ENCODE data around the gene PFKFB3. TPM values are rescaled to one million over a fixed set of nuclear protein-coding genes. Genes with fewer than 3 reads are reported as not detected.
"Not testable (repeated sequence)": the region's sequence is repeated elsewhere in the genome, so short reads cannot be mapped to it uniquely, and the experiment has no call there.

PFKFB3 gene
- total RNA-seq, 1 donor from 2014 or later = 43.2 TPM

- Histone ChIP-seq H3K36me3 (no peaks in the 10 kb centered on the region), H3K9me3 (no peaks in the 10 kb centered on the region), H3K27ac (peak overlapping the region; percentile 96), H3K27me3 (no peaks in the 10 kb centered on the region), H3K4me3 (peak overlapping the region; percentile 57 to 86), H3K4me1 (peaks cover 33% of the 10 kb centered on the region)
- intact Hi-C loops (cut with DNase I) = no loop called here
- DNase-seq (ENCODE audit: extremely low spot score in 2 of 2) = no peak
- TF ChIP-seq POLR2A (IDR thresholded peaks at IDR 0.05) (no peak), POLR2AphosphoS5 (IDR thresholded peaks at IDR 0.05; ENCODE audit: insufficient read depth in 1 of 2, low read depth in 1 of 2) (no peak), CTCF (IDR thresholded peaks at IDR 0.05) (no peak)
These were observed 40.0 kb upstream of the PFKFB3 start for GRCh38 chr10:6162589-6163356.

GRCh38 chr10:6163364-6164270 is 39.1 kb upstream of the PFKFB3 start:
- Histone ChIP-seq H3K9me3 (no peaks in the 10 kb centered on the region), H3K4me1 (peaks cover 28% of the 10 kb centered on the region), H3K36me3 (no peaks in the 10 kb centered on the region), H3K27ac (peak overlapping the region; percentile 96), H3K4me3 (peak overlapping the region; percentile 57 to 86), H3K27me3 (no peaks in the 10 kb centered on the region)
- TF ChIP-seq POLR2A (IDR thresholded peaks at IDR 0.05) = peak in 1 of 2 donors; percentile 74
- no peak for TF ChIP-seq CTCF (IDR thresholded peaks at IDR 0.05)
- TF ChIP-seq POLR2AphosphoS5 (IDR thresholded peaks at IDR 0.05; ENCODE audit: insufficient read depth in 1 of 2, low read depth in 1 of 2) = peak; percentile 61 to 88
- DNase-seq (ENCODE audit: extremely low spot score in 2 of 2) = peak in 1 of 2 donors; percentile 91
- intact Hi-C loops (cut with DNase I) = no loop called here

DNA sequence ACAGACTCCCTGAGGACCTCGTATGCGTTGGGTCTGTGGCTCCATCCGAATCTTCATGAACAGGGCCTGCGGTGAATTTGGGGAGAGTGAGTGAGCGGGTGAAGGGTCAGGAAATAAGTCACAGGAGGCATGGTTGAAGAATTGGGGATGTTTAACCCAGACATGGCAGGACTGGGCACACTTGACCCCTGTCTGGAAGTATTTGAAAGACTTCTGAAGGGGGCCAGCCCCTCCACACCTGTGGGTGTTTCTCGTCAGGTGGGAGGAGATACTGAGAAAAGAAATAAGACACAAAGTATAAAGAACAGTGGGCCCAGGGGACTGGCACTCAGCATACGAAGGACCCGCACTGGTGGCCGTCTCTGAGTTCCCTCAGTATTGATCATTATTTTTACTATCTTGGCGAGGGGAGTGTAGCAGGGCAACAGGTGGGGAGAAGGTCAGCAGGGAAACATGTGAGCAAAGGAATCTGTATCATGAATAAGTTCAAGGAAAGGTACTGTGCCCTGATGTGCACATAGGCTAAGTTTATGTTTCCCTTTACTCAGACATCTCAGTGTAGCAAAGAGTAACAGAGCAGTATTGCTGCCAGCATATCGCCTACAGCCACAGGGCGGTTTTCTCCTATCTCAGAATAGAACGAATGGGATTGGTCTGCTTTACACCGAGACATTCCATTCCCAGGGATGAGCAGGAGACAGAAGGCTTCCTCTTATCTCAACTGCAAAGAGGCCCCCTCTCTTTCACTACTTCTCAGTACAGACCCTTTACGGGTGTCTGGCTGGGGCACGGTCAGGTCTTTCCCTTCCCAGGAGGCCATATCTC is 38.2 kb upstream of the PFKFB3 start:
- TF ChIP-seq POLR2A (IDR thresholded peaks at IDR 0.05) (no peak), POLR2AphosphoS5 (IDR thresholded peaks at IDR 0.05; ENCODE audit: insufficient read depth in 1 of 2, low read depth in 1 of 2) (no peak), CTCF (IDR thresholded peaks at IDR 0.05) (no peak)
- Histone ChIP-seq H3K27ac (peak overlapping the region; percentile 96), H3K4me1 (peaks cover 32% of the 10 kb centered on the region), H3K4me3 (peak overlapping the region; percentile 57 to 86), H3K9me3 (no peaks in the 10 kb centered on the region), H3K36me3 (no peaks in the 10 kb centered on the region), H3K27me3 (no peaks in the 10 kb centered on the region)
- intact Hi-C loops (cut with DNase I) = no loop called here
- DNase-seq (ENCODE audit: extremely low spot score in 2 of 2) = peak in 1 of 2 donors; percentile 86

GRCh38 chr10:6165221-6165725 is 37.5 kb upstream of the PFKFB3 start:
- Histone ChIP-seq H3K27ac (peak overlapping the region; percentile 96), H3K9me3 (no peaks in the 10 kb centered on the region), H3K4me3 (no peak overlapping the region), H3K4me1 (peaks cover 38% of the 10 kb centered on the region), H3K36me3 (no peaks in the 10 kb centered on the region), H3K27me3 (no peaks in the 10 kb centered on the region)
- intact Hi-C loops (cut with DNase I) = no loop called here
- no peak for DNase-seq (ENCODE audit: extremely low spot score in 2 of 2)
- TF ChIP-seq POLR2AphosphoS5 (IDR thresholded peaks at IDR 0.05; ENCODE audit: insufficient read depth in 1 of 2, low read depth in 1 of 2) = no peak

DNA sequence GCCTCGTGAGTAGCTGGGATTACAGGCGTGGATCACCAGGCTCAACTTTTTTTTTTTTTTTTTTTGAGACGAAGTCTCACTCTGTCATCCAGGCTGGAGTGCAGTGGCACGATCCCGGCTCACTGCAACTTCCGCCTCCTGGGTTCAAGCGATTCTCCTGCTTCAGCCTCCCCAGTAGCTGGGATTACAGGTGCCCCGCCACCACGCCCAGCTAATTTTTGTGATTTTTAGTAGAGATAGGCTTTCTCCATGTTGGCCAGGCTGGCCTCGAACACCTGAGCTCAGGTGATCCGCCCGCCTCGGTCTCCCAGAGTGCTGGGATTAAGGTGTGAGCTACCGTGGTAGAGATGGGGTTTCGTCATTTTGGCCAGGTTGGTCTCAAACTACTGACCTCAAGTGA is 36.8 kb upstream of the PFKFB3 start:
- DNase-seq (ENCODE audit: extremely low spot score in 2 of 2); H3K27ac ChIP-seq; intact Hi-C loops (cut with DNase I); H3K4me3 ChIP-seq; H3K27me3 ChIP-seq; H3K36me3 ChIP-seq; H3K9me3 ChIP-seq: not testable (repeated sequence)
- peaks cover 44% of the 10 kb centered on the region for H3K4me1 ChIP-seq

Measured in vagina (tissue), 2 donors.